Measurements from ENCODE around the gene APOA4. TPM values are rescaled to one million over a fixed set of nuclear protein-coding genes. Genes with fewer than 3 reads are reported as not detected.

APOA4 gene
- total RNA-seq, 2 donors from 2014 or later = 0.35 to 0.38 TPM

- no peak overlapping the region for H3K4me3 Mint-ChIP-seq
- no peak overlapping the region for H3K27ac Mint-ChIP-seq
- H3K9me3 Mint-ChIP-seq = no peaks in the 10 kb centered on the region
- Histone ChIP-seq H3K9me3 (ENCODE audit: control insufficient read depth, low read length) (no peaks in the 10 kb centered on the region), H3K27me3 (ENCODE audit: control insufficient read depth, insufficient read depth, low read length, poor library complexity, severe bottlenecking) (no peaks in the 10 kb centered on the region), H3K9ac (ENCODE audit: extremely low read depth, low read length, poor library complexity, severe bottlenecking) (no peak overlapping the region), H3K4me1 (ENCODE audit: control insufficient read depth, insufficient read depth, low read length) (no peaks in the 10 kb centered on the region), H3K27ac (ENCODE audit: low read depth, low read length) (no peak overlapping the region), H3K4me3 (ENCODE audit: low read length) (no peak overlapping the region), H3K36me3 (ENCODE audit: control insufficient read depth, insufficient read depth, low read length) (peaks cover 58% of the 10 kb centered on the region)
- DNase-seq = no peak
- no peaks in the 10 kb centered on the region for H3K27me3 Mint-ChIP-seq (ENCODE audit: insufficient read depth)
- H3K4me1 Mint-ChIP-seq = peaks cover 13% of the 10 kb centered on the region
- TF ChIP-seq CTCF (conservative IDR thresholded peaks at IDR 0.05) = no peak
- peaks cover 50% of the 10 kb centered on the region for H3K36me3 Mint-ChIP-seq (ENCODE audit: low read depth)
Observed at GRCh38 chr11:116776522-116776984, 46.6 kb downstream of the APOA4 start.

- H3K9me3 Mint-ChIP-seq = no peaks in the 10 kb centered on the region
- Histone ChIP-seq H3K9me3 (ENCODE audit: control insufficient read depth, low read length) (no peaks in the 10 kb centered on the region), H3K4me3 (ENCODE audit: low read length) (no peak overlapping the region), H3K27me3 (ENCODE audit: control insufficient read depth, insufficient read depth, low read length, poor library complexity, severe bottlenecking) (no peaks in the 10 kb centered on the region), H3K27ac (ENCODE audit: low read depth, low read length) (no peak overlapping the region), H3K36me3 (ENCODE audit: control insufficient read depth, insufficient read depth, low read length) (peaks cover 52% of the 10 kb centered on the region), H3K9ac (ENCODE audit: extremely low read depth, low read length, poor library complexity, severe bottlenecking) (no peak overlapping the region), H3K4me1 (ENCODE audit: control insufficient read depth, insufficient read depth, low read length) (no peaks in the 10 kb centered on the region)
- peaks cover 44% of the 10 kb centered on the region for H3K36me3 Mint-ChIP-seq (ENCODE audit: low read depth)
- H3K27me3 Mint-ChIP-seq (ENCODE audit: insufficient read depth) = no peaks in the 10 kb centered on the region
- TF ChIP-seq CTCF (conservative IDR thresholded peaks at IDR 0.05) = no peak
- WGBS, 2 experiments (ENCODE audit: insufficient coverage in 1 of 2, insufficient read length in 1 of 2) = 80 to 95% methylated on average over 1 to 5 of the region's 5 CpGs
- DNase-seq = no peak
- no peak overlapping the region for H3K4me3 Mint-ChIP-seq
- H3K4me1 Mint-ChIP-seq = peaks cover 18% of the 10 kb centered on the region
- H3K27ac Mint-ChIP-seq = no peak overlapping the region
Observed at GRCh38 chr11:116775975-116776374, 47.1 kb downstream of the APOA4 start.

- no peaks in the 10 kb centered on the region for H3K27me3 Mint-ChIP-seq (ENCODE audit: insufficient read depth)
- Histone ChIP-seq H3K36me3 (ENCODE audit: control insufficient read depth, insufficient read depth, low read length) (peaks cover 42% of the 10 kb centered on the region), H3K9me3 (ENCODE audit: control insufficient read depth, low read length) (no peaks in the 10 kb centered on the region), H3K9ac (ENCODE audit: extremely low read depth, low read length, poor library complexity, severe bottlenecking) (no peak overlapping the region), H3K4me1 (ENCODE audit: control insufficient read depth, insufficient read depth, low read length) (no peaks in the 10 kb centered on the region), H3K27me3 (ENCODE audit: control insufficient read depth, insufficient read depth, low read length, poor library complexity, severe bottlenecking) (no peaks in the 10 kb centered on the region), H3K27ac (ENCODE audit: low read depth, low read length) (no peak overlapping the region), H3K4me3 (ENCODE audit: low read length) (no peak overlapping the region)
- TF ChIP-seq CTCF (conservative IDR thresholded peaks at IDR 0.05) = no peak
- WGBS, 2 experiments (ENCODE audit: insufficient coverage in 1 of 2, insufficient read length in 1 of 2) = 86 to 89% methylated on average over 1 to 5 of the region's 5 CpGs
- no peaks in the 10 kb centered on the region for H3K9me3 Mint-ChIP-seq
- DNase-seq = no peak
- H3K4me3 Mint-ChIP-seq = no peak overlapping the region
- H3K36me3 Mint-ChIP-seq (ENCODE audit: low read depth) = peaks cover 41% of the 10 kb centered on the region
- no peak overlapping the region for H3K27ac Mint-ChIP-seq
- H3K4me1 Mint-ChIP-seq = peaks cover 19% of the 10 kb centered on the region
Observed at GRCh38 chr11:116774661-116775060, 48.4 kb downstream of the APOA4 start.
